Activated B cell treated with CpG ODN at 0.5 μM for 24 hours (primary cell): ENCODE results near the gene GPRASP1. TPM values are rescaled to one million over a fixed set of nuclear protein-coding genes. Genes with fewer than 3 reads are reported as not detected.
"Not testable (repeated sequence)": the region's sequence is repeated elsewhere in the genome, so short reads cannot be mapped to it uniquely, and the experiment has no call there.

Experiments
- ATAC-seq: fragments of 200-7000 bp; cut with Tn5 transposase; one replicate; pipeline ENCODE4 v1.10.0; 2021; ENCODE audit warnings: low read depth, mild to moderate bottlenecking, moderate library complexity
- CTCF ChIA-PET: fragments of 350-600 bp; sonication (Branson Sonifier 250); formaldehyde crosslinking; loops from one replicate; lab custom pipeline; 2021; ENCODE audit warnings: antibody characterized with exemption; lab: Charles Lee
- POLR2A ChIA-PET: fragments of 350-600 bp; sonication (Branson Sonifier 250); formaldehyde crosslinking; loops from one replicate; lab custom pipeline; 2021; ENCODE audit warnings: antibody characterized with exemption; lab: Charles Lee
- DNase-seq: peaks from one replicate; pipeline ENCODE4 v3.0.0; 2022
- H3K27ac Mint-ChIP-seq: one replicate; pipeline ENCODE4 v1.8.0; 2020; ENCODE audit warnings: mixed read lengths
- H3K27me3 Mint-ChIP-seq: one replicate; pipeline ENCODE4 v1.8.0; 2021; ENCODE audit warnings: mixed read lengths
- H3K36me3 Mint-ChIP-seq: one replicate; pipeline ENCODE4 v1.8.0; 2021; ENCODE audit warnings: low read depth, mixed read lengths
- H3K4me1 Mint-ChIP-seq: one replicate; pipeline ENCODE4 v1.8.0; 2021; ENCODE audit warnings: mixed read lengths
- H3K4me3 Mint-ChIP-seq: one replicate; pipeline ENCODE4 v1.8.0; 2020; ENCODE audit warnings: mild to moderate bottlenecking, mixed read lengths
- H3K9me3 Mint-ChIP-seq: one replicate; pipeline ENCODE4 v1.8.0; 2020; ENCODE audit warnings: mixed read lengths
- CTCF ChIP-seq: fragments of 200-600 bp; IDR thresholded peaks from one replicate; pipeline ENCODE4 v1.8.0; 2022; ENCODE audit warnings: antibody characterized with exemption, mild to moderate bottlenecking
- intact Hi-C: fragments of 100-400 bp; cut with micrococcal nuclease; formaldehyde crosslinking; loops from one replicate; pipeline ENCODE4 v1.15.1; 2024
- total RNA-seq: library from RNA; stranded (reverse); gene quantifications from 2 replicates; pipeline ENCODE4 v1.2.3, GENCODE V29; 2022

The GPRASP1 gene
- total RNA-seq, 1 donor from 2014 or later = 5.9 TPM

GRCh38 chrX:102672856-102673255 lies 21.6 kb downstream of the GPRASP1 start:
- Mint-ChIP-seq H3K4me3 (no peak overlapping the region), H3K27me3 (no peaks in the 10 kb centered on the region), H3K9me3 (peaks cover 7% of the 10 kb centered on the region), H3K36me3 (peaks cover 17% of the 10 kb centered on the region), H3K4me1 (peaks cover 2% of the 10 kb centered on the region), H3K27ac (no peak overlapping the region)
- ChIA-PET CTCF (no interaction called here), POLR2A (interaction anchor here (0.5 kb wide), 1 partner anchor 96 kb away, joined by 5 read pairs; no protein-coding TSS in a partner anchor)
- DNase-seq (no peak), ATAC-seq (no peak)
- intact Hi-C loops = no loop called here
- TF ChIP-seq CTCF = no peak

- CTCF ChIA-PET, H3K27ac Mint-ChIP-seq, ATAC-seq, POLR2A ChIA-PET, H3K9me3 Mint-ChIP-seq, H3K4me3 Mint-ChIP-seq, H3K27me3 Mint-ChIP-seq, H3K4me1 Mint-ChIP-seq, intact Hi-C loops, DNase-seq: not testable (repeated sequence)
- H3K36me3 Mint-ChIP-seq = peaks cover 16% of the 10 kb centered on the region
These were observed 26.2 kb downstream of the GPRASP1 start for GRCh38 chrX:102677479-102677878.

GRCh38 chrX:102684772-102685520 lies 33.7 kb downstream of the GPRASP1 start:
- ChIA-PET CTCF (no interaction called here), POLR2A (no interaction called here)
- TF ChIP-seq CTCF = no peak
- ATAC-seq = no peak
- Mint-ChIP-seq H3K36me3 (peaks cover 19% of the 10 kb centered on the region), H3K4me1 (no peaks in the 10 kb centered on the region), H3K4me3 (no peak overlapping the region), H3K27ac (no peak overlapping the region), H3K9me3 (peaks cover 6% of the 10 kb centered on the region), H3K27me3 (no peaks in the 10 kb centered on the region)
- intact Hi-C loops = no loop called here
- no peak for DNase-seq

GRCh38 chrX:102694749-102695148 lies 43.5 kb downstream of the GPRASP1 start:
- no peak overlapping the region for H3K4me3 Mint-ChIP-seq
- no peaks in the 10 kb centered on the region for H3K27me3 Mint-ChIP-seq
- H3K27ac Mint-ChIP-seq = no peak overlapping the region
- H3K9me3 Mint-ChIP-seq = peaks cover 2% of the 10 kb centered on the region
- TF ChIP-seq CTCF = no peak
- ATAC-seq = no peak
- DNase-seq = no peak
- H3K4me1 Mint-ChIP-seq = no peaks in the 10 kb centered on the region
- ChIA-PET POLR2A (no interaction called here), CTCF (no interaction called here)
- peaks cover 6% of the 10 kb centered on the region for H3K36me3 Mint-ChIP-seq
- intact Hi-C loops = no loop called here

- CTCF ChIA-PET = no interaction called here
- POLR2A ChIA-PET = no interaction called here
- Mint-ChIP-seq H3K36me3 (peaks cover 2% of the 10 kb centered on the region), H3K4me3 (no peak overlapping the region), H3K27ac (no peak overlapping the region), H3K4me1 (no peaks in the 10 kb centered on the region), H3K9me3 (no peaks in the 10 kb centered on the region), H3K27me3 (no peaks in the 10 kb centered on the region)
- TF ChIP-seq CTCF = no peak
- DNase-seq = no peak
- no peak for ATAC-seq
- intact Hi-C loops = no loop called here
These were observed 45.0 kb downstream of the GPRASP1 start for GRCh38 chrX:102696306-102696705.
